DND-41 (cell line): Measurements from ENCODE around the gene GPC1.

Source experiments
- EZH2 ChIP-seq: IDR thresholded peaks from 3 replicates; pipeline ENCODE4 v1.6.1; 2012; ENCODE audit warnings: borderline replicate concordance, low read depth, mild to moderate bottlenecking, moderate library complexity, low read length, inconsistent platforms; ENCODE audit not compliant: severe bottlenecking
- TF ChIP-seq, protein P1 (sequence below): IDR thresholded peaks from 2 replicates; pipeline ENCODE4 v1.5.1; 2012; ENCODE audit warnings: borderline replicate concordance, low read length, moderate library complexity, mild to moderate bottlenecking; ENCODE audit not compliant: poor library complexity, severe bottlenecking; ENCODE audit errors: extremely low read depth

DNA sequence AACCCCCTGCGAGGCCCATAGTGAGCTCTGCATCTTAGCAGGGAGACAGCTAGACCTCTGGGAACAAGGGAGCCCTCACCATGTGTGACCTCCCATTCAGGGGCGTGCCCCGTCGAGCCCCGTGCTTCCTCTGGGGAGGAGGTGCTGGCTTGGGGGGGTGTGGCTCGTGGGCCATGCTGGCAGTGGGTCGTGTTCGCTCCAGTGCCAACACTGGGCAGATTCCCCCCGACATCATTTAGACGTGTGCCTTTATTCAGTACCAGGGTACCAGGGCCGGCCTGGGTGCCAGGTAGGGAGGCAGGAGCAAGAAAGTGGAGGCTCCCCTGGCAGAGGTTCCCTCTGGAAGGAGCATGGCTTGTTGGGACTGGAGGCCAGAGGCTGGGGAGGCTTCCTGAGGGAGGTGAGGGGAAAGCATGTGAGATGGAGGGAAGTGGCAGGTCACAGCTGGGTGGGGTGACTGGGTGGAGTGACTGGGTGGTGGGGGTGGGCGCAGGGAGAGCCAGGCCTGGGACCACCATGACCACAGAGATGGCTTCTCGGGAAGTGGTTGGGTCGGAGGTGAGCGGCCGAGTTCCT lies 15.2 kb downstream of the GPC1 start:
- TF ChIP-seq EZH2 = no peak
- TF ChIP-seq, protein P1, sequence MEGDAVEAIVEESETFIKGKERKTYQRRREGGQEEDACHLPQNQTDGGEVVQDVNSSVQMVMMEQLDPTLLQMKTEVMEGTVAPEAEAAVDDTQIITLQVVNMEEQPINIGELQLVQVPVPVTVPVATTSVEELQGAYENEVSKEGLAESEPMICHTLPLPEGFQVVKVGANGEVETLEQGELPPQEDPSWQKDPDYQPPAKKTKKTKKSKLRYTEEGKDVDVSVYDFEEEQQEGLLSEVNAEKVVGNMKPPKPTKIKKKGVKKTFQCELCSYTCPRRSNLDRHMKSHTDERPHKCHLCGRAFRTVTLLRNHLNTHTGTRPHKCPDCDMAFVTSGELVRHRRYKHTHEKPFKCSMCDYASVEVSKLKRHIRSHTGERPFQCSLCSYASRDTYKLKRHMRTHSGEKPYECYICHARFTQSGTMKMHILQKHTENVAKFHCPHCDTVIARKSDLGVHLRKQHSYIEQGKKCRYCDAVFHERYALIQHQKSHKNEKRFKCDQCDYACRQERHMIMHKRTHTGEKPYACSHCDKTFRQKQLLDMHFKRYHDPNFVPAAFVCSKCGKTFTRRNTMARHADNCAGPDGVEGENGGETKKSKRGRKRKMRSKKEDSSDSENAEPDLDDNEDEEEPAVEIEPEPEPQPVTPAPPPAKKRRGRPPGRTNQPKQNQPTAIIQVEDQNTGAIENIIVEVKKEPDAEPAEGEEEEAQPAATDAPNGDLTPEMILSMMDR = no peak
